Inflammatory macrophage treated with lipopolysaccharide for 4 hours (primary cell): ENCODE data around the gene IZUMO1.

ENCODE experiments used
- DNase-seq: peaks from one replicate; pipeline ENCODE4 v3.0.0-alpha.2; 2020

The IZUMO1 gene

GRCh38 chr19:48757089-48757675 lies 10.5 kb upstream of the IZUMO1 start:
- DNase-seq, result no peak

GRCh38 chr19:48756686-48757085 lies 10.0 kb upstream of the IZUMO1 start:
- no peak for DNase-seq

- no peak for DNase-seq
Measured at GRCh38 chr19:48756212-48756611, 9.5 kb upstream of the IZUMO1 start.

- DNase-seq, result no peak
Measured at GRCh38 chr19:48755787-48756186, 9.1 kb upstream of the IZUMO1 start.

- no peak for DNase-seq
Measured at GRCh38 chr19:48755084-48755641, 8.5 kb upstream of the IZUMO1 start, which contains the start of gene FGF21. TSS of gene FGF21 (plus strand) at chr19:48755524. CDS start at chr19:48756237, 713 bp downstream.

GRCh38 chr19:48752496-48753365 lies 6.0 kb upstream of the IZUMO1 start, which contains the start of gene FUT1:
TSS of gene FUT1 (minus strand) at chr19:48752641. CDS start at chr19:48751281, 1,360 bp downstream.
- DNase-seq, result peak; percentile 12

- no peak for DNase-seq
Measured at GRCh38 chr19:48751845-48752495, 5.3 kb upstream of the IZUMO1 start.

GRCh38 chr19:48750771-48751504 lies 4.2 kb upstream of the IZUMO1 start:
- DNase-seq, result no peak

GRCh38 chr19:48750351-48750750 lies 3.6 kb upstream of the IZUMO1 start:
- DNase-seq, result no peak

- DNase-seq, result no peak
Measured at GRCh38 chr19:48749571-48750198, 3.0 kb upstream of the IZUMO1 start.

- no peak for DNase-seq
Measured at GRCh38 chr19:48746110-48746509, 599 bp downstream of the IZUMO1 start.

GRCh38 chr19:48745208-48745995 lies 1.3 kb downstream of the IZUMO1 start:
- DNase-seq, result peak; percentile 82

- peak; percentile 57 for DNase-seq
Measured at GRCh38 chr19:48742096-48742495, 4.6 kb downstream of the IZUMO1 start.

GRCh38 chr19:48741129-48741999 lies 5.3 kb downstream of the IZUMO1 start:
- DNase-seq, result peak; percentile 19

GRCh38 chr19:48740164-48740972 lies 6.3 kb downstream of the IZUMO1 start, which contains the start of gene RASIP1:
TSS of gene RASIP1 (minus strand) at chr19:48740610. CDS start at chr19:48740282, 328 bp downstream.
- DNase-seq, result no peak

GRCh38 chr19:48739404-48740163 lies 7.1 kb downstream of the IZUMO1 start:
- no peak for DNase-seq

- DNase-seq, result peak; percentile 82
Measured at GRCh38 chr19:48738557-48739403, 7.9 kb downstream of the IZUMO1 start.
